HG02973 (cell line): ENCODE measurements around the gene RNF157.
A peak's percentile ranks its signal among the peaks of the same experiment; 100 is the strongest.

Experiments used
- ATAC-seq: cut with Tn5 transposase; IDR thresholded peaks from one replicate; pipeline ENCODE4 v1.9.1; 2021; ENCODE audit warnings: moderate library complexity; ENCODE audit not compliant: unreplicated experiment

RNF157 gene

GRCh38 chr17:76142585-76143041 is 97.7 kb downstream of the RNF157 start:
- no peak for ATAC-seq

- no peak for ATAC-seq
These were observed 98.2 kb downstream of the RNF157 start for GRCh38 chr17:76142039-76142584.

GRCh38 chr17:76141212-76142038 is 98.9 kb downstream of the RNF157 start, which contains the start of gene FOXJ1:
FOXJ1 (minus strand) TSS chr17:76141245; CDS start chr17:76140395, 850 bp downstream.
- ATAC-seq, result peak; percentile 58

- no peak for ATAC-seq
These were observed 99.6 kb downstream of the RNF157 start for GRCh38 chr17:76140661-76141211.

GRCh38 chr17:76139801-76140660 is 100.3 kb downstream of the RNF157 start:
- no peak for ATAC-seq

- ATAC-seq, result no peak
These were observed 101.2 kb downstream of the RNF157 start for GRCh38 chr17:76138896-76139752.

GRCh38 chr17:76138234-76138895 is 101.9 kb downstream of the RNF157 start:
- no peak for ATAC-seq

- ATAC-seq, result no peak
These were observed 102.7 kb downstream of the RNF157 start for GRCh38 chr17:76137351-76138233.

- ATAC-seq, result no peak
These were observed 103.3 kb downstream of the RNF157 start for GRCh38 chr17:76137001-76137350.

- ATAC-seq, result no peak
These were observed 103.9 kb downstream of the RNF157 start for GRCh38 chr17:76136276-76137000.

- ATAC-seq, result no peak
These were observed 104.5 kb downstream of the RNF157 start for GRCh38 chr17:76135810-76136188.

GRCh38 chr17:76134911-76135809 is 105.1 kb downstream of the RNF157 start:
- no peak for ATAC-seq

- ATAC-seq, result no peak
These were observed 107.5 kb downstream of the RNF157 start for GRCh38 chr17:76132574-76133338.

GRCh38 chr17:76131692-76132573 is 108.4 kb downstream of the RNF157 start:
- ATAC-seq, result no peak

GRCh38 chr17:76131051-76131691 is 109.1 kb downstream of the RNF157 start:
- no peak for ATAC-seq
